Ovary (tissue), 9 donors: ENCODE data around the gene CCDC43. TPM values are rescaled to one million over a fixed set of nuclear protein-coding genes. Genes with fewer than 3 reads are reported as not detected.
"Not testable (repeated sequence)": the region's sequence is repeated elsewhere in the genome, so short reads cannot be mapped to it uniquely, and the experiment has no call there.

Experiments used
- DNase-seq, 5 donors: peaks; one replicate each; pipeline ENCODE4 v3.0.0-alpha.2; 2019 to 2020
- H3K27ac ChIP-seq, 2 donors: fragments of 200-600 bp; one replicate each; pipeline versions ENCODE4 v1.5.1 to v1.8.0; 2019 to 2022
- H3K27me3 ChIP-seq: fragments of 200-600 bp; one replicate; pipeline ENCODE4 v1.8.0; 2022
- H3K36me3 ChIP-seq: fragments of 200-600 bp; sonication (generic); one replicate; pipeline ENCODE4 v1.5.1; 2019
- H3K4me1 ChIP-seq: one replicate; pipeline ENCODE4 v1.8.1; 2013; ENCODE audit warnings: mild to moderate bottlenecking, moderate library complexity; ENCODE audit not compliant: insufficient read depth
- H3K4me3 ChIP-seq: fragments of 200-600 bp; sonication (generic); one replicate; pipeline ENCODE4 v1.5.1; 2017
- H3K9me3 ChIP-seq, 2 donors: fragments of 200-600 bp in 1 of 2; sonication (generic) in 1 of 2; one replicate each; pipeline versions ENCODE4 v1.5.1 to v1.8.1; 2013 to 2019; ENCODE audit warnings: mild to moderate bottlenecking in 1 of 2, moderate library complexity in 1 of 2
- EP300 ChIP-seq: sonication (generic); formaldehyde crosslinking; IDR thresholded peaks from one replicate; pipeline ENCODE4 v1.6.1; 2017; ENCODE audit warnings: antibody characterized with exemption
- POLR2A ChIP-seq: fragments of 450-650 bp; IDR thresholded peaks from one replicate; pipeline ENCODE4 v1.6.1; 2017; ENCODE audit warnings: antibody characterized with exemption, mild to moderate bottlenecking, moderate library complexity
- WGBS, 3 donors: extraction: QIAGEN DNeasy Blood & Tissue Kit in 1 of 3; methylation state at CpG; one replicate each; pipeline versions ENCODE4 v1.1.5 to v1.1.7; 2013 to 2017; 5-methylcytosine and 5-hydroxymethylcytosine counted together
- intact Hi-C, 4 donors: fragments of 100-400 bp; cut with DNase I; formaldehyde crosslinking; loops; one replicate each; pipeline versions ENCODE4 v1.11.0 to v1.15.1; 2022 to 2023
- polyA plus RNA-seq, 2 donors: library from polyadenylated mRNA; stranded (reverse); fragments of 200-250 nt in 1 of 2; fragments of 350-450 nt in 1 of 2; fragmentation: Illumina TruSeq in 1 of 2; extraction: RNeasy Lipid Tissue Mini Kit (QIAGEN cat#74804) in 1 of 2; gene quantifications; one replicate each; pipeline ENCODE4 v1.2.3, GENCODE V29; 2013 to 2014
- total RNA-seq, 7 donors: library from RNA; depleted of rRNA in 2 of 7; stranded (reverse); fragments of >200 nt in 2 of 7; fragmentation: NEBNext Ultra II Directional in 3 of 7; extraction: Animal tissue kit (Norgen Biotek cat#: 25700) in 3 of 7; gene quantifications; one replicate each; pipeline versions ENCODE4 v1.1.0 to v1.2.4, GENCODE V29; 2016 to 2023
- TF ChIP-seq, protein P1 (sequence below), 3 donors: fragments of 450-650 bp in 2 of 3; fragments of 200-600 bp in 1 of 3; IDR thresholded peaks; one replicate each; pipeline versions ENCODE4 v1.5.1 to v1.8.0; 2016 to 2022; ENCODE audit warnings: antibody characterized with exemption in 3 of 3, mild to moderate bottlenecking in 1 of 3
- donor health status: DM: no; HTN: no; CAD: no; lungs with moderate emphysema.
- donor health status: DM: no; HTN: no; CAD: no.
- donor health status: Bipolar disorder and iron deficiency.
- donor health status: DM: yes; HTN: yes; CAD: no.
- donor health status: DM: no; HTN: no; CAD: no.
- donor health status: DM: yes; HTN: yes; CAD: no.

Gene CCDC43
- total and polyA plus RNA-seq, 9 donors = 8.4 to 15.1 (median 11.3) TPM

DNA sequence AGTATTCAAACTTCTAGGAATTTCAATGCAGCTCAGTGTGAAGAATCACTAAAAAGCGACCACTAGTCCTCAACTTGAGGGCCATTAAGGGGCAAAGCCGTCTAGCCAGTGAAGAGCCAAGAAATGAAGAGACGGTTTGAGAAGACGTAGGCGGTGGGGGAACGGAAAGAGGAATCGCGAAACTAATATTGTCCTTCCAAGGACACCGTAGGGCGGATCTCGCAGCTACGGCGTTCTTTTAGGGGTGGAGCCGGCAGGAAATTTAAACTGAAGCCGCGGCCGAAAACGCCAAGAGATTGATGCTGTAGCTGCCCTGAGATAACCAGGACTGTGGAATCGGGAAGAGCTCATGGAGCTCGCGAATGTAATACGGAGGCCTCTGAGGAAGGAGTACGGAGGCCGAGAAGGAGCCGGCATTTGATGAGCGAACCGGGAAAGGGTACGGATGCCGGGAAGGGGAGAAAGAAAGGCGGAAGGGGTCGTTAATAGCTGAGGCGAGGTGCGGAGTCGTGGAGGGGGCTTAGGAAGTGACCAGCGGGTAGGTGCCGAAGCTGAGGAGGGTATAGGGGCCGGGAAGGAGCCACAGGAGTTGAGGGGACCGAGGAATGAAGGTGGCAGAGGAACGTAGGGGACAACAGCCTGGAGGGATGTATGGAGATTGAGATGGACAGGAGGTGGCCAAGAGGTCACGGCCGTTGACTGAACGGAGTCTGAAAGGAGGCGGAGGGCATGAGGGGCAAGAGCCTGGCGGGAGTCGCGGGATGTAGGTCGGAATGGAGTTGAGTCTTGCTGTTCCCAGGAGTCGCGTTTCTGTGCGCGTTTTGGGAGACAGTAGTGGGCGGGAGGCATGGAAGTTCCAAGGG is 19.1 kb upstream of the CCDC43 start, which contains the start of gene DBF4B:
TSS of gene DBF4B (plus strand) at position 265 of the 863 bp plus-strand sequence. CDS start at position 421, 156 bp downstream.
- Histone ChIP-seq H3K9me3 (no peaks in the 10 kb centered on the region), H3K27me3 (no peaks in the 10 kb centered on the region), H3K27ac (peak within 1 kb of the TSS; percentile 58 to 68), H3K4me3 (peak within 1 kb of the TSS; percentile 62), H3K4me1 (peaks cover 4% of the 10 kb centered on the region), H3K36me3 (no peaks in the 10 kb centered on the region)
- peak; percentile 76 to 85 (median 81) for DNase-seq
- TF ChIP-seq, protein P1, sequence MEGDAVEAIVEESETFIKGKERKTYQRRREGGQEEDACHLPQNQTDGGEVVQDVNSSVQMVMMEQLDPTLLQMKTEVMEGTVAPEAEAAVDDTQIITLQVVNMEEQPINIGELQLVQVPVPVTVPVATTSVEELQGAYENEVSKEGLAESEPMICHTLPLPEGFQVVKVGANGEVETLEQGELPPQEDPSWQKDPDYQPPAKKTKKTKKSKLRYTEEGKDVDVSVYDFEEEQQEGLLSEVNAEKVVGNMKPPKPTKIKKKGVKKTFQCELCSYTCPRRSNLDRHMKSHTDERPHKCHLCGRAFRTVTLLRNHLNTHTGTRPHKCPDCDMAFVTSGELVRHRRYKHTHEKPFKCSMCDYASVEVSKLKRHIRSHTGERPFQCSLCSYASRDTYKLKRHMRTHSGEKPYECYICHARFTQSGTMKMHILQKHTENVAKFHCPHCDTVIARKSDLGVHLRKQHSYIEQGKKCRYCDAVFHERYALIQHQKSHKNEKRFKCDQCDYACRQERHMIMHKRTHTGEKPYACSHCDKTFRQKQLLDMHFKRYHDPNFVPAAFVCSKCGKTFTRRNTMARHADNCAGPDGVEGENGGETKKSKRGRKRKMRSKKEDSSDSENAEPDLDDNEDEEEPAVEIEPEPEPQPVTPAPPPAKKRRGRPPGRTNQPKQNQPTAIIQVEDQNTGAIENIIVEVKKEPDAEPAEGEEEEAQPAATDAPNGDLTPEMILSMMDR (IDR thresholded peaks at IDR 0.05) = no peak
- TF ChIP-seq EP300 = peak; percentile 20
- peak; percentile 9 for TF ChIP-seq POLR2A
- intact Hi-C loops = no loop called here
- WGBS, 3 donors = 0 to 1% (median 0%) methylated on average over 52 of the region's 52 CpGs

DNA sequence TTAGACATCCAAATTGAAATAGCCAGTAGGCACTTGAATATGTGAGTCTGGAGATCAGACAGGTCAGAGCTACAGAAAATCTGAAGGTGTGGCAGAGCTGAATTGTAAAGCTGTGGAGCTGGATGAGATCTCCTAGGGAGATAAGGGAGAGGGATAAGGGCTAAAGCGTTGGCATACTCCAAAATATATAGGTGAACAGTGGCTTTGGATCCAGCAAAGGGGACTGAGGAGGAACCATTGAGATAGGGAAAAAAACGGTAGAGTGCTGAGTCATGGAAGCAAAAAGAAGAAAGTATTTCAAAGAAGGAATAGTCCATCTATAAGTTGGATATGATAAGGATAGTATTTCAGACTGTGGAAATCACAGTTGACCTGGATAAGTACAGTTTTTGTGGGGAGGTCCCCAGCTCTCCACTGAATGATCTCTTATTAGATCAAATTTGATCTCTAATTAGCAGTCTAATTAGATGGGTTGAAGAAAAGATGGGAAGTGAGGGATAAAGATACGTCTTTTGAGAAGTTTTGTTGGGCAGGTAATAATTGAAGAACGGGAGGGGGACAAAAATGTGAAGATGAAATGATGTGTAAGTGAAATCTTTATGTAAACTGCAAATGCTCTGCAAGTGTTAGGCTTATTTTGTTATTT is 18.3 kb upstream of the CCDC43 start:
- Histone ChIP-seq H3K27ac (peak overlapping the region; percentile 58 to 68), H3K27me3 (no peaks in the 10 kb centered on the region), H3K9me3 (no peaks in the 10 kb centered on the region), H3K4me3 (peak overlapping the region; percentile 62), H3K4me1 (peaks cover 4% of the 10 kb centered on the region), H3K36me3 (no peaks in the 10 kb centered on the region)
- TF ChIP-seq, protein P1 (IDR thresholded peaks at IDR 0.05) = no peak
- no peak for TF ChIP-seq EP300
- no peak for TF ChIP-seq POLR2A
- intact Hi-C loops = no loop called here
- 17 to 23% (median 19%) methylated on average over 4 of the region's 4 CpGs for WGBS, 3 donors
- no peak for DNase-seq

DNA sequence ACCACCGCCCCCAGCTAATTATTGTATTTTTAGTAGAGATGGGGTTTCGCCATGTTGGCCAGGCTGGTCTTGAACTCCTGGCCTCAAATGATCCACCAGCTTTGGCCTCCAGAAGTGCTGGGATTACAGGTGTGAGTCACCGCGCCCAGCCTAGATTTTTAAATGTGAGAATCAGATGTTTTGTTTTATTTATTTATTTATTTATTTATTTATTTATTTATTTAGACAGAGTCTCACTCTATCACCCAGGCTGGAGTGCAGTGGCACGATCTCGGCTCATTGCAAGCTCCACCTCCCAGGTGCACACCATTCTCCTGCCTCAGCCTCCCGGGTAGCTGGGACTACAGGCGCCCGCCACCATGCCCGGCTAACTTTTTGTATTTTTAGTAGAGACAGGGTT is 10.7 kb upstream of the CCDC43 start:
- WGBS, 3 donors = 82 to 87% (median 84%) methylated on average over 10 of the region's 10 CpGs
- H3K4me1 ChIP-seq, DNase-seq, H3K9me3 ChIP-seq, H3K4me3 ChIP-seq, intact Hi-C loops, H3K27ac ChIP-seq, H3K36me3 ChIP-seq, H3K27me3 ChIP-seq: not testable (repeated sequence)

DNA sequence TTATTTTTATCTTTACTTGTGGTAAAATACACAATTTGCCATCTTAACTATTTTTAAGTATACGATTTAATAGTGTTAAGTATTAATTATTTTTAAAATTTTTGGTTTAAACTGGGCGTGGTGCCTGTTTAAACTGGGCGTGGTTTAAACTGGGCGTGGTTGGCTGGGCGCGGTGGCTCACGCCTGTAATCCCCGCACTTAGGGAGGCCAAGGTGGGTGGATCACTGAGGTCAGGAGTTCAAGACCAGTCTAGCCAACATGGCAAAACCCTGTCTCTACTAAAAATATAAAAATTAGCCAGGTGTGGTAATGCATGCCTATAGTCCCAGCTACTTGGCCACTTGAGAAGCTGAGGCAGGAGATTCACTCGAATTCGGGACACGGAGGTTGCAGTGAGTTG is 4.0 kb upstream of the CCDC43 start:
- H3K9me3 ChIP-seq = no peaks in the 10 kb centered on the region
- DNase-seq = no peak
- H3K36me3 ChIP-seq = no peaks in the 10 kb centered on the region
- WGBS, 3 donors = 71 to 82% (median 75%) methylated on average over 11 of the region's 11 CpGs
- intact Hi-C loops = no loop called here
- peaks cover 6% of the 10 kb centered on the region for H3K4me1 ChIP-seq
- no peak for TF ChIP-seq POLR2A
- TF ChIP-seq EP300 = no peak
- TF ChIP-seq, protein P1 (IDR thresholded peaks at IDR 0.05) = no peak
- H3K27me3 ChIP-seq = no peaks in the 10 kb centered on the region
- H3K4me3 ChIP-seq = no peak overlapping the region
- H3K27ac ChIP-seq = no peak overlapping the region

DNA sequence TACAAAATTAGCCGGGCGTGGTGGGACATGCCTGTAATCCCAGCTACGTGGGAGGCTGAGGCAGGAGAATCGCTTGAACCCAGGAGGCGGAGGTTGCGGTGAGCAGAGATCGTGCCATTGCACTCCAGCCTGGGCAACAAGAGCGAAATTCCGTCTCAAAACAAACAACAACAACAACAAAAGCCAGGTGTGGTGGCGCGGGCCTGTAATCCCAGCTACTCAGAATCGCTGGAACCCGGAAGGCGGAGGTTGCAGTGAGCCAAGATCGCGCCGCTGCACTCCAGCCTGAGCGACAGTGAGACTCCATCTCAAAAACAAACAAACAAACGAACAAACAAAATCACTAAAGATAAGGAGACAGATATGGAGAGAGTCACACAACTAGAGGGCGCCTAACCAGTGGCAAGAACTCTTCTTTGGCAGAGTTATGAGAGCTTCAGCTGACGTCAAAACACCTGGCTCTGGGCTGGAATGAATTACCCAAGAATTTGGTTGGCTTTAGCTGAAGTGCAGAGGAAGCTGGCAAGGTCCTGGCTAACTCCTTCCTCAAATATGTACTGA is 1.2 kb upstream of the CCDC43 start:
- not testable (repeated sequence) for H3K4me3 ChIP-seq

More for the DNA sequence above, 1.2 kb upstream of the CCDC43 start:
- H3K9me3 ChIP-seq, DNase-seq, H3K36me3 ChIP-seq, H3K4me1 ChIP-seq, H3K27me3 ChIP-seq, intact Hi-C loops: not testable (repeated sequence)
- WGBS, 3 donors = 83 to 86% (median 83%) methylated on average over 21 of the region's 21 CpGs
- peak overlapping the region in 1 of 2 donors; percentile 59 for H3K27ac ChIP-seq
